ENCODE results near the gene ATAD5.
A peak's percentile ranks its signal among the peaks of the same experiment; 100 is the strongest.
"Not testable (repeated sequence)": the region's sequence is repeated elsewhere in the genome, so short reads cannot be mapped to it uniquely, and the experiment has no call there.

ATAD5 gene

DNA sequence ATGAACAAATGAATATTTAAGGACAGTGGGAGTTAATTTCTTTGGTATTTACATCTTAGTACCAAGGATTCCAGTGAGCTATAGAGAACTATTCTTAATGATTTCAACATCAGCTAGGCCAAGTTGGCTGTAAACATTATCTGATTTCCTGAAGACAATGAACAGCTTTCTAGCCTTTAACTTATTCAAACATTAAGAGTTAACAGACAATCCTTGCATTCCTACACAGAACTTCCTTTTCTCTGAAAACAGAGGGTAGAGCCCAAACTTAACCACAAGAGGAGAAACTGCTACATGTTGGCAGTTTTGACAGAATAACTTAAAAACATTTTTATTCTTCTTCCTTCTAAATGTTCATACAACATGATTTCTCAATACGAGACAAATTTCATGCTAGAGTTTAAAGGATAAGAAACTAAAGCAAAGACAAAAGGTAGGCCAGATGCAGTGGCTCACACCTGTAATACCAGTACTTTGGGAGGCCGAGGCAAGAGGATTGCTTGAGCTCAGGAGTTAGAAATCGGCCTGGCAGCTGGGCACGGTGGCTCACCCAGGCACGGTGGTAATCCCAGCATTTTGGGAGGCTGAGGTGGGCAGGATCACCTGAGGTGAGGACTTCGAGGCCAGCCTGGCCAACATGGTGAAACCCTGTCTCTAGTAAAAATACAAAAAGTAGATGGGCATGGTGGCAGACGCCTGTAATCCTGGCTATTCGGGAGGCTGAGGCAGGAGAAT lies 11.6 kb upstream of the ATAD5 start:
- no peak for DNase-seq
- in situ Hi-C loops (cut with HindIII; ENCODE audit: low pct_ligation_motif_present, low pct_unique_long_range_greater_than_20kb, low sequenced_read_pairs), result no loop called here

GRCh38 chr17:30821871-30822723 lies 9.7 kb upstream of the ATAD5 start:
- no peak for DNase-seq
- in situ Hi-C loops (cut with HindIII; ENCODE audit: low pct_ligation_motif_present, low pct_unique_long_range_greater_than_20kb, low sequenced_read_pairs), result no loop called here

GRCh38 chr17:30822919-30823318 lies 8.8 kb upstream of the ATAD5 start:
- DNase-seq, result not testable (repeated sequence)

GRCh38 chr17:30823421-30823820 lies 8.3 kb upstream of the ATAD5 start:
- no peak for DNase-seq
- in situ Hi-C loops (cut with HindIII; ENCODE audit: low pct_ligation_motif_present, low pct_unique_long_range_greater_than_20kb, low sequenced_read_pairs), result no loop called here

More at GRCh38 chr17:30822919-30823318, 8.8 kb upstream of the ATAD5 start:
- in situ Hi-C loops (cut with HindIII; ENCODE audit: low pct_ligation_motif_present, low pct_unique_long_range_greater_than_20kb, low sequenced_read_pairs), result not testable (repeated sequence)

- in situ Hi-C loops (cut with HindIII; ENCODE audit: low pct_ligation_motif_present, low pct_unique_long_range_greater_than_20kb, low sequenced_read_pairs), result no loop called here
- DNase-seq, result peak; percentile 28
Measured at GRCh38 chr17:30824002-30824355, 7.8 kb upstream of the ATAD5 start.

DNA sequence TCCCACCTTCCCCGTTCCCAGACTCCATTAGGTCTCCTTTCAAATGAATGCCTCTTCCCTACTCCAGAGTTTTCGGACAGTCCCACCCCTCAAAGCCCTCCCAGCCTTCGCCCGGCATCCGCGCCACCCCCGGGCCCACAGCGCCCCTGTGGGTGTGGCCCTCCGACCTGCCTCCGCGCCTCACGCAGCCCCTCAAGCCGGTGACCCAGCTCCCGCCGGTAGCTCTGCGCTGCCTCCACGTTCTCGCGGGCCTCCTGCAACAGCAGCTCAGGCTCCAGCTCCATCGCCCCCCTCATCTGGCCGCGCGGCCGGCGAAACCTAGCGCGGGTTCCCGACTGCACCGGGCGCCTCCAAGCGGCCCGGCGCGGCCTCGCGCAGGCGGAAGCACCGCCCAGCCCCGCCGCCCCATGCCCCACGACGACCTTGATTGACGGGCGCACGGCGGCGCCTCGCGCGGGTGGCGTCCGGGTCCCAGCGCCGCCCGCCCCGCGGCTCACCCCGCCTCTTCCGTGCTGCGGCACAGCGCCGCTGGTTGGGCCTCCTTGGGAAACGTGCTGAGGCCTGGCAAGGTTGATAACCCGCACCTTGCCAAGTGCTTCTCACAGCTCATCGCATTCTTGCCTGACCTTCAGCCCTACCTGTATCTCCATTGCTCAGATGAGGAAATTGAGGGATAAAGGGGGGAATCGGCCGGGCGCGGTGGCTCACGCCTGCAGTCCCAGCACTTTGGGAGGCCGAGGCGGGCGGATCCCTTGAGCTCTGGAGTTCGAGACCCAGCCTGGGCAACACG lies 7.2 kb upstream of the ATAD5 start, which contains the start of gene CRLF3:
TSS of gene CRLF3 (minus strand) at position 337 of the 790 bp plus-strand sequence. CDS start at position 296, 41 bp downstream.
- in situ Hi-C loops (cut with HindIII; ENCODE audit: low pct_ligation_motif_present, low pct_unique_long_range_greater_than_20kb, low sequenced_read_pairs), result no loop called here
- peak; percentile 93 for DNase-seq

- no peak for DNase-seq
- in situ Hi-C loops (cut with HindIII; ENCODE audit: low pct_ligation_motif_present, low pct_unique_long_range_greater_than_20kb, low sequenced_read_pairs), result no loop called here
Measured at GRCh38 chr17:30827082-30827481, 4.7 kb upstream of the ATAD5 start.

- no peak for DNase-seq
- in situ Hi-C loops (cut with HindIII; ENCODE audit: low pct_ligation_motif_present, low pct_unique_long_range_greater_than_20kb, low sequenced_read_pairs), result no loop called here
Measured at GRCh38 chr17:30829022-30829421, 2.7 kb upstream of the ATAD5 start.

- peak; percentile 36 for DNase-seq
- in situ Hi-C loops (cut with HindIII; ENCODE audit: low pct_ligation_motif_present, low pct_unique_long_range_greater_than_20kb, low sequenced_read_pairs), result no loop called here
Measured at GRCh38 chr17:30831257-30831656, 509 bp upstream of the ATAD5 start.

GRCh38 chr17:30832438-30833124 lies 815 bp downstream of the ATAD5 start:
- DNase-seq, result no peak
- in situ Hi-C loops (cut with HindIII; ENCODE audit: low pct_ligation_motif_present, low pct_unique_long_range_greater_than_20kb, low sequenced_read_pairs), result no loop called here

GRCh38 chr17:30838202-30838807 lies 6.5 kb downstream of the ATAD5 start:
- in situ Hi-C loops (cut with HindIII; ENCODE audit: low pct_ligation_motif_present, low pct_unique_long_range_greater_than_20kb, low sequenced_read_pairs), result no loop called here
- no peak for DNase-seq

DNA sequence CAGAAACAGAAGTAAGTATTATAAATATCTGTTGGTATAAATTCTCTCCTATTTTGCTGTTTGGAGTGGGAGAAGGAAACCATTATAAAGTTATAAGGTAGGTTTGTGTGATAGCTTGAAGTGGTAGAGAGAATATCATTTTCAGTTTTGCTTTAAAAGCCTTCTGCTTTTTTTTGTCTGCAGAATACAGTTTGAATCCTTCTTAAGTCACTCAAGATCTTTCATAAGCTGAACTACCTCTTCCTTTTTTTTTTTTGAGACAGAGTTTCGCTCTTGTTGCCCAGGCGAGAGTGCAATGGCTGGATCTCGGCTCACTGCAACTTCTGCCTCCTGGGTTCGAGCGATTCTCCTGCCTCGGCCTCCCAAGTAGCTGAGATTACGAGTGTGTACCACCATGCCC lies 9.0 kb downstream of the ATAD5 start:
- in situ Hi-C loops (cut with HindIII; ENCODE audit: low pct_ligation_motif_present, low pct_unique_long_range_greater_than_20kb, low sequenced_read_pairs), result no loop called here
- DNase-seq, result no peak

DNA sequence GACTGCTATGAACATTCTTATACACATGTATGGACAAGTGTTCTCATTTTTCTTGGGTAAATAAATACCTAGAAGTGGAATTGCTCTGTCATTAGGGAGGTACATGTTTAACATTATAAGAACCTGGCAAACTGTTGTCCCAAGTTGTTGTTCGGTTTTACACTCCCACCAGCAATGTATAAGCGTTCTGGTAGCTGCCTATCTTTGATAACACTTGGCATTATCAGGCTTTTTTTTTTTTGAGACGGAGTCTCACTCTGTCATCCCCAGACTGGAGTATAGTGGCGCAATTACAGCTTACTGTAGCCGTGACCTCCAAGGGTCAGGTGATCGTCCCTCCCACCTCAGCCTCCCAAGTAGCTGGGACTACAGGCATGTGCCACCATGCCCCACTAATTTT lies 16.3 kb downstream of the ATAD5 start:
- no peak for DNase-seq
- in situ Hi-C loops (cut with HindIII; ENCODE audit: low pct_ligation_motif_present, low pct_unique_long_range_greater_than_20kb, low sequenced_read_pairs), result no loop called here

DNA sequence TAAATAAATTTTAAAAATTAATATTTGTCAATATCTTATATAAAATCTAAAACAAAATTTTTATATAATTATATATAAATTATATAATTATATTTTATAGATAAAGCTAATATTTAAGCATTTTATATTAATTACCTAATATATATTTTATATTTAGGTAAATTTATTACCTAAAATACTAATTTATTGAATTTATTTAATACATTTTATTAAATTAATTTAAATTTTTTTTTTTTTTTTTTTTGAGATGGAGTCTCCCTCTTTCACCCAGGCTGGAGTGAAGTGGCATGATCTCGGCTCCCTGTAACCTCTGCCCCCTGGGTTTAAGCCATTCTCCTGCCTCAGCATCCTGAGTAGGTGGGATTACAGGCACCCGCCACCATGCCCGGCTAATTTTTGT lies 22.4 kb downstream of the ATAD5 start:
- in situ Hi-C loops (cut with HindIII; ENCODE audit: low pct_ligation_motif_present, low pct_unique_long_range_greater_than_20kb, low sequenced_read_pairs), result no loop called here
- DNase-seq, result no peak

DNA sequence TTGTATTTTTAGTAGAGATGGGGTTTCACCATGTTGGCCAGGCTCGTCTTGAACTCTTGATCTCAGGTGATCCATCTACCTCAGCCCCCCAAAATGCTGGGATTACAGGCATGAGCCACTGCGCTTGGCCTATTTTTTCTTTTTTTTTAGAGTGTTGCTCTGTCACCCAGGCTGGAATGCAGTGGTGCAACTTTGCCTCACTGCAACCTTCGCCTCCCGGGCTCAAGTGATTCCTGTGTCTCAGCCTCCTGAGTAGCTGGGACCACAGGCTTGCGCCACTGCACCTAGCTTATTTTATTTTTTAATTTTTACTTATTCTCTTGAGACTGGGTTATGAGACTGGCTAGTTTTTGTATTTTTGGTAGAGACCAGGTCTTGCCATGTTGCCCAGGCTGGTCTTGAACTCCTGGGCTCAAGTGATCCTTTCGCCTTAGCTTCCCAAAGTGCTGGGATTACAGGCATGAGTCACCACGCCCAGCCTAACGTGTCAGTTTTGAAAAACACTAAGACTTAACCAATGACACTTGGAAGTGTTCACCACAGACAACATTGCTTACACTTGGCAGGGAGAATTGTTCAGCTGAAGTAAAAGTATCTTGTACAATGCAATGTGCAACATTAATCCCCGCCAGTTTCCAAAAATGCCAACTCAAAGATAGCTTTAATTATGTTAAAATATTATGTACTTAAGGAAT lies 26.9 kb downstream of the ATAD5 start:
- in situ Hi-C loops (cut with HindIII; ENCODE audit: low pct_ligation_motif_present, low pct_unique_long_range_greater_than_20kb, low sequenced_read_pairs), result no loop called here
- DNase-seq, result no peak

- DNase-seq, result no peak
- in situ Hi-C loops (cut with HindIII; ENCODE audit: low pct_ligation_motif_present, low pct_unique_long_range_greater_than_20kb, low sequenced_read_pairs), result no loop called here
Measured at GRCh38 chr17:30864636-30865035, 32.9 kb downstream of the ATAD5 start.

DNA sequence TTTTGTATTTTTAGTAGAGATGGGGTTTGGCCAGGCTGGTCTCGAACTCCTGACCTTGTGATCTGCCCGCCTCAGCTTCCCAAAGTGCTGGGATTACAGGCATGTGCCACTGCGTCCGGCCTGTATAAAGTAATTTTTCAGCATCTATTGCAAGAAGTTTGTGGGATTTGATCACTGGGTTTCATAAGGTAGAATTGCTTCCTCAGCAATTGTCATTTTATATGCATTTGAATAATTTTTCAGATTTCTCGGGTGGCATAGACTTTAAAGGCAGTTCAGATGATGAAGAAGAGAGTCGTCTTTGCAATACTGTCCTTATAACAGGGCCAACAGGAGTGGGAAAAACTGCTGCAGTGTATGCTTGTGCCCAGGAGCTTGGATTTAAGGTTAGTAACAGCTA lies 37.2 kb downstream of the ATAD5 start:
- in situ Hi-C loops (cut with HindIII; ENCODE audit: low pct_ligation_motif_present, low pct_unique_long_range_greater_than_20kb, low sequenced_read_pairs), result no loop called here
- no peak for DNase-seq

- in situ Hi-C loops (cut with HindIII; ENCODE audit: low pct_ligation_motif_present, low pct_unique_long_range_greater_than_20kb, low sequenced_read_pairs), result no loop called here
- DNase-seq, result no peak
Measured at GRCh38 chr17:30886187-30886586, 54.4 kb downstream of the ATAD5 start.
